GM23338 (cell line): ENCODE results near the gene EFNA4. TPM values are rescaled to one million over a fixed set of nuclear protein-coding genes. Genes with fewer than 3 reads are reported as not detected.

Source experiments
- ATAC-seq: fragments of 200-7000 bp; cut with Tn5 transposase; 3 replicates; pipeline ENCODE4 v1.9.1; 2020
- DNase-seq: peaks from one replicate; pipeline ENCODE4 v3.0.0-alpha.2; 2015; ENCODE audit warnings: low spot score
- H2AFZ ChIP-seq: fragments of 200-600 bp; sonication (generic); 2 replicates; pipeline ENCODE4 v1.8.0; 2016; ENCODE audit warnings: antibody characterized with exemption, mild to moderate bottlenecking, moderate library complexity
- H3F3A ChIP-seq: fragments of 200-600 bp; sonication (generic); replicated peaks from 2 replicates; pipeline ENCODE4 v1.8.0; 2017; ENCODE audit warnings: antibody characterized with exemption, mixed run types, low read depth
- H3K27ac ChIP-seq: fragments of 200-600 bp; sonication (generic); 2 replicates; pipeline ENCODE4 v1.6.1; 2016; ENCODE audit warnings: low read depth
- H3K27me3 ChIP-seq: fragments of 200-600 bp; sonication (generic); 2 replicates; pipeline ENCODE4 v1.8.0; 2016; ENCODE audit warnings: mild to moderate bottlenecking, mixed run types, moderate library complexity; ENCODE audit not compliant: insufficient read depth
- H3K36me3 ChIP-seq: fragments of 200-600 bp; sonication (generic); 2 replicates; pipeline ENCODE4 v1.8.0; 2016; ENCODE audit warnings: mild to moderate bottlenecking; ENCODE audit not compliant: insufficient read depth
- H3K4me1 ChIP-seq: fragments of 200-600 bp; sonication (generic); 2 replicates; pipeline ENCODE4 v1.8.0; 2016; ENCODE audit warnings: mild to moderate bottlenecking, moderate library complexity; ENCODE audit not compliant: insufficient read depth
- H3K4me2 ChIP-seq: fragments of 200-600 bp; sonication (generic); 2 replicates; pipeline ENCODE4 v1.7.1; 2017; ENCODE audit warnings: mixed run types
- H3K4me3 ChIP-seq: fragments of 200-600 bp; sonication (generic); 2 replicates; pipeline ENCODE4 v1.6.1; 2016; ENCODE audit warnings: mixed run types
- H3K79me2 ChIP-seq: fragments of 200-600 bp; sonication (generic); replicated peaks from 2 replicates; pipeline ENCODE4 v1.8.0; 2017; ENCODE audit warnings: mild to moderate bottlenecking; ENCODE audit not compliant: insufficient read depth
- H3K9me2 ChIP-seq: fragments of 200-600 bp; sonication (generic); 2 replicates; pipeline ENCODE4 v1.8.0; 2017; ENCODE audit not compliant: insufficient read depth
- H4K20me1 ChIP-seq: fragments of 200-600 bp; sonication (generic); replicated peaks from 2 replicates; pipeline ENCODE4 v1.8.0; 2017; ENCODE audit warnings: mild to moderate bottlenecking; ENCODE audit not compliant: insufficient read depth
- H3K27ac Mint-ChIP-seq: 2 replicates; pipeline ENCODE4 v1.8.0; 2020; ENCODE audit warnings: inconsistent platforms, mild to moderate bottlenecking, moderate library complexity, mixed read lengths
- H3K27me3 Mint-ChIP-seq: 3 replicates; pipeline ENCODE4 v1.8.0; 2022; ENCODE audit warnings: low read depth, mild to moderate bottlenecking, moderate library complexity, mixed read lengths, inconsistent platforms; ENCODE audit not compliant: insufficient read depth, poor library complexity
- H3K36me3 Mint-ChIP-seq: 3 replicates; pipeline ENCODE4 v1.8.0; 2021; ENCODE audit warnings: low read depth, mild to moderate bottlenecking, inconsistent platforms, moderate library complexity, mixed read lengths
- H3K4me1 Mint-ChIP-seq: 3 replicates; pipeline ENCODE4 v1.8.0; 2020; ENCODE audit warnings: mild to moderate bottlenecking, inconsistent platforms, mixed read lengths
- H3K4me3 Mint-ChIP-seq: 3 replicates; pipeline ENCODE4 v1.8.0; 2021; ENCODE audit warnings: moderate library complexity, mild to moderate bottlenecking, inconsistent platforms, mixed read lengths
- H3K9me3 Mint-ChIP-seq: 3 replicates; pipeline ENCODE4 v1.8.0; 2020; ENCODE audit warnings: moderate library complexity, mild to moderate bottlenecking, inconsistent platforms, mixed read lengths
- CREB1 ChIP-seq: fragments of 250-450 bp; sonication (Bioruptor Pico); IDR thresholded peaks from 2 replicates; pipeline ENCODE4 v1.5.0; 2020; ENCODE audit warnings: low read depth, mild to moderate bottlenecking, moderate library complexity
- CTCF ChIP-seq, 2 experiments: fragments of 200-600 bp in 1 of 2; sonication (generic) in 1 of 2; conservative IDR thresholded peaks; 2 replicates each; pipeline versions ENCODE4 v1.5.1 to v1.6.1; 2016 to 2017; ENCODE audit warnings: antibody characterized with exemption in 2 of 2, low read depth in 2 of 2, mild to moderate bottlenecking in 2 of 2, moderate library complexity in 1 of 2
- EZH2 ChIP-seq: fragments of 200-600 bp; sonication (generic); IDR thresholded peaks from one replicate; pipeline ENCODE4 v1.8.0; 2017; ENCODE audit warnings: antibody characterized with exemption, mild to moderate bottlenecking, low read depth; ENCODE audit not compliant: unreplicated experiment
- EZH2phosphoT487 ChIP-seq: fragments of 200-600 bp; sonication (generic); IDR thresholded peaks from one replicate; pipeline ENCODE4 v1.8.1; 2018; ENCODE audit warnings: antibody characterized with exemption; ENCODE audit not compliant: unreplicated experiment
- JUNB ChIP-seq: IDR thresholded peaks from one replicate; pipeline ENCODE4 v1.6.1; 2016; ENCODE audit warnings: antibody characterized with exemption; ENCODE audit not compliant: unreplicated experiment
- NANOG ChIP-seq: IDR thresholded peaks from 2 replicates; pipeline ENCODE4 v1.6.1; 2016; ENCODE audit warnings: antibody characterized with exemption, borderline replicate concordance
- POLR2AphosphoS5 ChIP-seq: IDR thresholded peaks from 2 replicates; pipeline ENCODE4 v1.6.1; 2016; ENCODE audit warnings: antibody characterized with exemption, low read depth
- STAT1 ChIP-seq: IDR thresholded peaks from one replicate; pipeline ENCODE4 v1.6.1; 2016; ENCODE audit warnings: antibody characterized with exemption; ENCODE audit not compliant: unreplicated experiment
- ZNF114 ChIP-seq: fragments of 250-450 bp; sonication (Bioruptor Pico); IDR thresholded peaks from 2 replicates; pipeline ENCODE4 v1.5.0; 2020; ENCODE audit warnings: mild to moderate bottlenecking, moderate library complexity
- ZNF331 ChIP-seq: fragments of 250-450 bp; sonication (Bioruptor Pico); IDR thresholded peaks from 2 replicates; pipeline ENCODE4 v1.5.0; 2020; ENCODE audit warnings: low read depth, mild to moderate bottlenecking, moderate library complexity
- ZNF462 ChIP-seq: fragments of 250-450 bp; sonication (Bioruptor Pico); IDR thresholded peaks from 2 replicates; pipeline ENCODE4 v1.5.0; 2020; ENCODE audit warnings: mild to moderate bottlenecking, moderate library complexity
- polyA plus RNA-seq: library from polyadenylated mRNA; unstranded; fragments of >200 nt; fragmentation: Nextera tagmentation; extraction: Ambion mirVana; gene quantifications from 2 replicates; pipeline ENCODE4 v1.2.1, GENCODE V29; 2016
- total RNA-seq: library from RNA; depleted of rRNA; stranded (reverse); fragments of >200 nt; shearing (Covaris generic); gene quantifications from 2 replicates; pipeline ENCODE4 v1.2.3, GENCODE V29; 2014
- TF ChIP-seq, protein P1 (sequence below): IDR thresholded peaks from 2 replicates; pipeline ENCODE4 v1.6.1; 2016; ENCODE audit warnings: antibody characterized with exemption
- TF ChIP-seq, protein P2 (sequence below): IDR thresholded peaks from one replicate; pipeline ENCODE4 v1.6.1; 2018; ENCODE audit warnings: antibody characterized with exemption; ENCODE audit not compliant: unreplicated experiment

EFNA4 gene
- total and polyA plus RNA-seq, 2 experiments from 2014 or later = 11.1 to 22.9 TPM

DNA sequence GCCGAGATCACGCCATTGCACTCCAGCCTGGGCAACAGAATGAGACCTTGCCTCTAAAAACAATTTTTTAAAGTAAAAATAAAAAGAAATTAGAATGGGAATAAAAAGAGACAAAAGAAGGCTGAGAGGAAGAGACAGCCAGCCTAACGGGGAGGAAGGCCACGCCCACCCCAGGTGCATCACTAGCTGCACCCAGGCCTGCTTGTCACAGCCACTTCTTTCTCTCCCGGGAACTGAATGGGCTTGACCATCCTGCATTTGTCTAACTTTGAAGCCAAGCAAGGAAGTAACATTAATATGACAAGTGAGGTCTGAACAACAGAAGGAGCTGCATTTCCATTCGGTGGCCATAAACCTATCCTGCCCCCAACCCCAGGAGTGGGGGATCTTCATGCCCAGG, 43.3 kb downstream of the EFNA4 start:
- H3K27me3 ChIP-seq = no peaks in the 10 kb centered on the region
- Mint-ChIP-seq H3K4me3 (no peak overlapping the region; the same call in 2 of the 3 replicates), H3K36me3 (no peaks in the 10 kb centered on the region), H3K4me1 (0 out of 3 replicates have a peak, but pooled peaks cover under 1% of the 10 kb centered on the region), H3K27me3 (peaks cover 1% of the 10 kb centered on the region), H3K9me3 (no peaks in the 10 kb centered on the region), H3K27ac (no peak overlapping the region)
- no peak overlapping the region for H3K27ac ChIP-seq
- H3K4me2 ChIP-seq = no peak overlapping the region
- DNase-seq (peak; percentile 27), ATAC-seq (0 out of 3 replicates have a peak, but pooled peaks have one; percentile 33)
- no peak overlapping the region for H3K4me3 ChIP-seq
- TF ChIP-seq ZNF114 (CRISPR knock-in tag) = no peak
- TF ChIP-seq NANOG = no peak
- TF ChIP-seq, protein P1, sequence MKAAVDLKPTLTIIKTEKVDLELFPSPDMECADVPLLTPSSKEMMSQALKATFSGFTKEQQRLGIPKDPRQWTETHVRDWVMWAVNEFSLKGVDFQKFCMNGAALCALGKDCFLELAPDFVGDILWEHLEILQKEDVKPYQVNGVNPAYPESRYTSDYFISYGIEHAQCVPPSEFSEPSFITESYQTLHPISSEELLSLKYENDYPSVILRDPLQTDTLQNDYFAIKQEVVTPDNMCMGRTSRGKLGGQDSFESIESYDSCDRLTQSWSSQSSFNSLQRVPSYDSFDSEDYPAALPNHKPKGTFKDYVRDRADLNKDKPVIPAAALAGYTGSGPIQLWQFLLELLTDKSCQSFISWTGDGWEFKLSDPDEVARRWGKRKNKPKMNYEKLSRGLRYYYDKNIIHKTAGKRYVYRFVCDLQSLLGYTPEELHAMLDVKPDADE = no peak
- no peak for TF ChIP-seq EZH2
- no peak for TF ChIP-seq EZH2phosphoT487
- TF ChIP-seq, protein P2, sequence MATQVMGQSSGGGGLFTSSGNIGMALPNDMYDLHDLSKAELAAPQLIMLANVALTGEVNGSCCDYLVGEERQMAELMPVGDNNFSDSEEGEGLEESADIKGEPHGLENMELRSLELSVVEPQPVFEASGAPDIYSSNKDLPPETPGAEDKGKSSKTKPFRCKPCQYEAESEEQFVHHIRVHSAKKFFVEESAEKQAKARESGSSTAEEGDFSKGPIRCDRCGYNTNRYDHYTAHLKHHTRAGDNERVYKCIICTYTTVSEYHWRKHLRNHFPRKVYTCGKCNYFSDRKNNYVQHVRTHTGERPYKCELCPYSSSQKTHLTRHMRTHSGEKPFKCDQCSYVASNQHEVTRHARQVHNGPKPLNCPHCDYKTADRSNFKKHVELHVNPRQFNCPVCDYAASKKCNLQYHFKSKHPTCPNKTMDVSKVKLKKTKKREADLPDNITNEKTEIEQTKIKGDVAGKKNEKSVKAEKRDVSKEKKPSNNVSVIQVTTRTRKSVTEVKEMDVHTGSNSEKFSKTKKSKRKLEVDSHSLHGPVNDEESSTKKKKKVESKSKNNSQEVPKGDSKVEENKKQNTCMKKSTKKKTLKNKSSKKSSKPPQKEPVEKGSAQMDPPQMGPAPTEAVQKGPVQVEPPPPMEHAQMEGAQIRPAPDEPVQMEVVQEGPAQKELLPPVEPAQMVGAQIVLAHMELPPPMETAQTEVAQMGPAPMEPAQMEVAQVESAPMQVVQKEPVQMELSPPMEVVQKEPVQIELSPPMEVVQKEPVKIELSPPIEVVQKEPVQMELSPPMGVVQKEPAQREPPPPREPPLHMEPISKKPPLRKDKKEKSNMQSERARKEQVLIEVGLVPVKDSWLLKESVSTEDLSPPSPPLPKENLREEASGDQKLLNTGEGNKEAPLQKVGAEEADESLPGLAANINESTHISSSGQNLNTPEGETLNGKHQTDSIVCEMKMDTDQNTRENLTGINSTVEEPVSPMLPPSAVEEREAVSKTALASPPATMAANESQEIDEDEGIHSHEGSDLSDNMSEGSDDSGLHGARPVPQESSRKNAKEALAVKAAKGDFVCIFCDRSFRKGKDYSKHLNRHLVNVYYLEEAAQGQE = no peak
- TF ChIP-seq CTCF (conservative IDR thresholded peaks at IDR 0.05; ENCODE audit: low read depth in 2 of 2) = no peak
- TF ChIP-seq CREB1 (CRISPR knock-in tag) = no peak
- no peak for TF ChIP-seq ZNF462
- no peak for TF ChIP-seq POLR2AphosphoS5
- TF ChIP-seq STAT1 = no peak
- TF ChIP-seq ZNF331 = no peak
- no peak for TF ChIP-seq JUNB
- H3F3A ChIP-seq = no peaks in the 10 kb centered on the region
- no peaks in the 10 kb centered on the region for H3K79me2 ChIP-seq
- H3K36me3 ChIP-seq = no peaks in the 10 kb centered on the region
- H2AFZ ChIP-seq = 0 out of 2 replicates have a peak overlapping the region, but pooled peaks have one; percentile 23
- H3K9me2 ChIP-seq = no peaks in the 10 kb centered on the region
- no peaks in the 10 kb centered on the region for H4K20me1 ChIP-seq
- no peaks in the 10 kb centered on the region; the same call in 1 of the 2 replicates for H3K4me1 ChIP-seq
